OCI-LY7 (cell line): ENCODE results near the gene CISD3.

Source experiments
- EZH2phosphoT487 ChIP-seq: fragments of 200-600 bp; sonication (generic); IDR thresholded peaks from 2 replicates; pipeline ENCODE4 v1.6.1; 2018; ENCODE audit warnings: low read depth, borderline replicate concordance, mild to moderate bottlenecking, mixed run types, antibody characterized with exemption, low read length, moderate library complexity, mixed read lengths
- TF ChIP-seq, protein P1 (sequence below): fragments of 200-600 bp; sonication (generic); conservative IDR thresholded peaks from 2 replicates; pipeline ENCODE4 v1.5.1; 2014; ENCODE audit warnings: mild to moderate bottlenecking, antibody characterized with exemption, low read length, moderate library complexity, mixed read lengths

DNA sequence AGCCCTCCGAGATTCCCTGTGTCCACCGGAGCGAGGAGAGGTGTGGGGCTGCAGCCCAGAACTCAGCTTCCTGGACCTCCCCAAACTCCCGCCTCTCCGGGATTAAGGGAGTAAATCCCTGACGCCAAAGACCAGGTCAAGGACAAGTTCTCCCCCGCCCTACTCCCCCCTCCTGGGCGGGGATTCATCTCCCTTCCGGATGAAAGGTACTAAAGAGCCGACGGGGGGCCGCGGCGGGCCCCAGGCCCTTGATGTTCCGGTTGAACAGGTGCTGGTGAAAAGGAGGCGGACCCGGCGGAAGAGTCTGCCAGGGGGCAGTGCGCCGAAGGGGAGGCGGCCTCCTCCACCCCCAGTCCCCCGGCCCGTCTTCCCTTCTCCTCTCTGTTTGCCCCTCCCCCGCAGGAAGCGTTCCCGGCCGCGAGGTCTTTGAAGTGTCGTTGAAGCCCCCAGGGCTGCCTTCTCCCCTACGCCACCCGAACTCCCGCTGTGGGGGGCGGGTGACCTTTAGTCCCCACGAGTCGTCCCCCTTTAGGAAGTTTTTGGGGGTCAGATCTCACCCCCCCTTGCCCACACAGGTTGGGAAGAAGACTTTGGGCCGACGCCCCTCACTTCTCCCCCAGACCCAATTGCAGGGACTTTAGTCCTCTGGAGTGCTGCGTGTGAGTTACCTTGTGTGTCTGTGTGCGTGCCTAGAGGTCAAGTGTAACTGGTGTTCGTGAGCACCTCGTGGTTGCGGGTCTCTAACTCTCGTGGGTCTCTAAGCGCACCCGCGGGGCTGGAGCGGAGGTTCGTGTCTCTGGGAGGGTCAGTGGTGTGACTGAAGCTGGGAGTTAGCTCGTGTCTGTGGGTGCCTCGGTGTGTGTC lies 26.2 kb upstream of the CISD3 start:
- TF ChIP-seq, protein P1, sequence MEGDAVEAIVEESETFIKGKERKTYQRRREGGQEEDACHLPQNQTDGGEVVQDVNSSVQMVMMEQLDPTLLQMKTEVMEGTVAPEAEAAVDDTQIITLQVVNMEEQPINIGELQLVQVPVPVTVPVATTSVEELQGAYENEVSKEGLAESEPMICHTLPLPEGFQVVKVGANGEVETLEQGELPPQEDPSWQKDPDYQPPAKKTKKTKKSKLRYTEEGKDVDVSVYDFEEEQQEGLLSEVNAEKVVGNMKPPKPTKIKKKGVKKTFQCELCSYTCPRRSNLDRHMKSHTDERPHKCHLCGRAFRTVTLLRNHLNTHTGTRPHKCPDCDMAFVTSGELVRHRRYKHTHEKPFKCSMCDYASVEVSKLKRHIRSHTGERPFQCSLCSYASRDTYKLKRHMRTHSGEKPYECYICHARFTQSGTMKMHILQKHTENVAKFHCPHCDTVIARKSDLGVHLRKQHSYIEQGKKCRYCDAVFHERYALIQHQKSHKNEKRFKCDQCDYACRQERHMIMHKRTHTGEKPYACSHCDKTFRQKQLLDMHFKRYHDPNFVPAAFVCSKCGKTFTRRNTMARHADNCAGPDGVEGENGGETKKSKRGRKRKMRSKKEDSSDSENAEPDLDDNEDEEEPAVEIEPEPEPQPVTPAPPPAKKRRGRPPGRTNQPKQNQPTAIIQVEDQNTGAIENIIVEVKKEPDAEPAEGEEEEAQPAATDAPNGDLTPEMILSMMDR: peak; percentile 25; the same call in 1 of the 2 replicates
- TF ChIP-seq EZH2phosphoT487: no peak
